ENCODE data around the gene VWA7. TPM values are rescaled to one million over a fixed set of nuclear protein-coding genes. Genes with fewer than 3 reads are reported as not detected.
"Not testable (repeated sequence)": the region's sequence is repeated elsewhere in the genome, so short reads cannot be mapped to it uniquely, and the experiment has no call there.

Gene VWA7, protein sequence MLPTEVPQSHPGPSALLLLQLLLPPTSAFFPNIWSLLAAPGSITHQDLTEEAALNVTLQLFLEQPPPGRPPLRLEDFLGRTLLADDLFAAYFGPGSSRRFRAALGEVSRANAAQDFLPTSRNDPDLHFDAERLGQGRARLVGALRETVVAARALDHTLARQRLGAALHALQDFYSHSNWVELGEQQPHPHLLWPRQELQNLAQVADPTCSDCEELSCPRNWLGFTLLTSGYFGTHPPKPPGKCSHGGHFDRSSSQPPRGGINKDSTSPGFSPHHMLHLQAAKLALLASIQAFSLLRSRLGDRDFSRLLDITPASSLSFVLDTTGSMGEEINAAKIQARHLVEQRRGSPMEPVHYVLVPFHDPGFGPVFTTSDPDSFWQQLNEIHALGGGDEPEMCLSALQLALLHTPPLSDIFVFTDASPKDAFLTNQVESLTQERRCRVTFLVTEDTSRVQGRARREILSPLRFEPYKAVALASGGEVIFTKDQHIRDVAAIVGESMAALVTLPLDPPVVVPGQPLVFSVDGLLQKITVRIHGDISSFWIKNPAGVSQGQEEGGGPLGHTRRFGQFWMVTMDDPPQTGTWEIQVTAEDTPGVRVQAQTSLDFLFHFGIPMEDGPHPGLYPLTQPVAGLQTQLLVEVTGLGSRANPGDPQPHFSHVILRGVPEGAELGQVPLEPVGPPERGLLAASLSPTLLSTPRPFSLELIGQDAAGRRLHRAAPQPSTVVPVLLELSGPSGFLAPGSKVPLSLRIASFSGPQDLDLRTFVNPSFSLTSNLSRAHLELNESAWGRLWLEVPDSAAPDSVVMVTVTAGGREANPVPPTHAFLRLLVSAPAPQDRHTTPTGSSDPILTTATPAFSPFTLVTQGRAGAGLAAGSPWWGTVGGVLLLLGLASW
- 10 to 100 TPM in 1 of 2 donors, 1 to 10 TPM in 1; 2.7 to 13.0 TPM for total RNA-seq

GRCh38 chr6:31776989-31777666 lies at the start of gene VWA7:
Gene VWA7, minus strand, starts transcription at chr6:31777328. Its CDS starts 549 bp downstream, at chr6:31776779.
- DNase-seq (ENCODE audit: low spot score), result peak; percentile 42
- no peaks in the 10 kb centered on the region for H3K9me3 ChIP-seq

GRCh38 chr6:31826793-31827285 lies 49.7 kb upstream of the VWA7 start:
- DNase-seq (ENCODE audit: low spot score), result peak; percentile 94
- WGBS, result 0% methylated on average over 13 of the region's 13 CpGs
- Histone ChIP-seq H3K36me3 (no peaks in the 10 kb centered on the region), H3K27me3 (replicated peaks; ENCODE audit: insufficient read depth) (no peaks in the 10 kb centered on the region), H3K4me3 (peak overlapping the region; percentile 27 to 62), H3K9me3 (no peaks in the 10 kb centered on the region), H3K4me1 (replicated peaks) (peaks cover 22% of the 10 kb centered on the region), H3K27ac (peak overlapping the region; percentile 97 to 100)
- TF ChIP-seq POLR2AphosphoS5 (IDR thresholded peaks at IDR 0.05), result no peak
- TF ChIP-seq, protein P1, sequence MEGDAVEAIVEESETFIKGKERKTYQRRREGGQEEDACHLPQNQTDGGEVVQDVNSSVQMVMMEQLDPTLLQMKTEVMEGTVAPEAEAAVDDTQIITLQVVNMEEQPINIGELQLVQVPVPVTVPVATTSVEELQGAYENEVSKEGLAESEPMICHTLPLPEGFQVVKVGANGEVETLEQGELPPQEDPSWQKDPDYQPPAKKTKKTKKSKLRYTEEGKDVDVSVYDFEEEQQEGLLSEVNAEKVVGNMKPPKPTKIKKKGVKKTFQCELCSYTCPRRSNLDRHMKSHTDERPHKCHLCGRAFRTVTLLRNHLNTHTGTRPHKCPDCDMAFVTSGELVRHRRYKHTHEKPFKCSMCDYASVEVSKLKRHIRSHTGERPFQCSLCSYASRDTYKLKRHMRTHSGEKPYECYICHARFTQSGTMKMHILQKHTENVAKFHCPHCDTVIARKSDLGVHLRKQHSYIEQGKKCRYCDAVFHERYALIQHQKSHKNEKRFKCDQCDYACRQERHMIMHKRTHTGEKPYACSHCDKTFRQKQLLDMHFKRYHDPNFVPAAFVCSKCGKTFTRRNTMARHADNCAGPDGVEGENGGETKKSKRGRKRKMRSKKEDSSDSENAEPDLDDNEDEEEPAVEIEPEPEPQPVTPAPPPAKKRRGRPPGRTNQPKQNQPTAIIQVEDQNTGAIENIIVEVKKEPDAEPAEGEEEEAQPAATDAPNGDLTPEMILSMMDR (IDR thresholded peaks at IDR 0.05), result peak in 1 of 4 experiments; percentile 23
- peak; percentile 58 for TF ChIP-seq POLR2A (IDR thresholded peaks at IDR 0.05)
- intact Hi-C loops (cut with DNase I), result no loop called here

More at GRCh38 chr6:31776989-31777666, at the start of gene VWA7:
- peaks cover 5 to 16% of the 10 kb centered on the region in 2 donors for H3K36me3 ChIP-seq
- intact Hi-C loops (cut with DNase I), result no loop called here
- H3K4me1 ChIP-seq (replicated peaks), result no peaks in the 10 kb centered on the region
- 16% methylated on average over 15 of the region's 15 CpGs for WGBS
- H3K4me3 ChIP-seq, result no peak within 1 kb of the TSS
- no peaks in the 10 kb centered on the region for H3K27me3 ChIP-seq (replicated peaks; ENCODE audit: insufficient read depth)
- TF ChIP-seq POLR2A (IDR thresholded peaks at IDR 0.05) (peak; percentile 26), POLR2AphosphoS5 (IDR thresholded peaks at IDR 0.05) (peak; percentile 19)
- TF ChIP-seq, protein P1 (IDR thresholded peaks at IDR 0.05), result peak in 1 of 4 experiments; percentile 10
- H3K27ac ChIP-seq, result peak within 1 kb of the TSS in 1 of 2 donors; percentile 15

GRCh38 chr6:31825553-31825952 lies 48.4 kb upstream of the VWA7 start:
- H3K9me3 ChIP-seq, result no peaks in the 10 kb centered on the region
- DNase-seq (ENCODE audit: low spot score), result no peak
- TF ChIP-seq, protein P1 (IDR thresholded peaks at IDR 0.05), result no peak
- TF ChIP-seq POLR2A (IDR thresholded peaks at IDR 0.05) (no peak), POLR2AphosphoS5 (IDR thresholded peaks at IDR 0.05) (no peak)
- peaks cover 22% of the 10 kb centered on the region for H3K4me1 ChIP-seq (replicated peaks)
- no peaks in the 10 kb centered on the region for H3K27me3 ChIP-seq (replicated peaks; ENCODE audit: insufficient read depth)
- no peaks in the 10 kb centered on the region for H3K36me3 ChIP-seq
- H3K27ac ChIP-seq, result peak overlapping the region; percentile 97 to 100
- 29% methylated on average over 4 of the region's 4 CpGs for WGBS
- no peak overlapping the region for H3K4me3 ChIP-seq
- intact Hi-C loops (cut with DNase I), result no loop called here

DNA sequence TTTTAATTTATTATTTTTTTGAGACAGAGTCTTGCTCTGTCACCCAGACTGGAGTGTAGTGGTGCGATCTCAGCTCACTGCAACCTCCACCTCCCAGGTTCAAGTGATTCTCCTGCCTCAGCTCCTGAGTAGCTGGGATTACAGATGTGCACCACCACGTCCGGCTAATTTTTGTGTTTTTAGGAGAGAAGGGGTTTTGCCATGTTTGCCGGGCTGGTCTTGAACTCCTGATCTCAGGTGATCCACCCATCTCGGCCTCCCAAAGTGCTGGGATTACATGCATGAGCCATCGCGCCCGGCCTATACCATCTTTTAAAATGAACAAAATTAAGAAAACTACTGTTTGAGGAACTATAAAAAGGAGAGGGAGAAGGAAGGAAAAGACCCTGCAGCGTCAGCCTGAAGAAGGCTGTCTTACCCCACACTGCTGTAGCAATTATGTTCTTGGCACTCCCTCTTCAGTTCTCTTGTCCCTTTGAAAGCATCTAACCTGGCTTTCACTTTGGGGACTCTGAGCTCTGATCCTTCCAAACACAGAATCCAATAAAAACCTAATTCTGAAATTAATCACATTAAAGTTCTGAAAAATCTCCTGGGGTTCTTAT lies 46.6 kb upstream of the VWA7 start:
- Histone ChIP-seq H3K27ac (peak overlapping the region; percentile 97 to 100), H3K4me1 (replicated peaks) (peaks cover 22% of the 10 kb centered on the region)
- H3K4me3 ChIP-seq; DNase-seq (ENCODE audit: low spot score); H3K9me3 ChIP-seq; H3K36me3 ChIP-seq; H3K27me3 ChIP-seq (replicated peaks; ENCODE audit: insufficient read depth): not testable (repeated sequence)
- 71% methylated on average over 9 of the region's 9 CpGs for WGBS
- intact Hi-C loops (cut with DNase I), result loop anchor here (5.0 kb wide), 1 partner anchor 86 kb away; the partner anchor contains the start of gene CLIC1

All from prostate gland (tissue), 2 donors.